Bronchial epithelial cell (primary cell): ENCODE results near the gene JADE2. TPM values are rescaled to one million over a fixed set of nuclear protein-coding genes. Genes with fewer than 3 reads are reported as not detected.

Source experiments
- DNase-seq: peaks from one replicate; pipeline ENCODE4 v3.0.0-alpha.2; 2010; ENCODE audit warnings: low read depth
- FAIRE-seq: peaks from 2 replicates; lab custom pipeline; 2011; peaks lifted over from hg19 to GRCh38; lab: Jason Lieb, UNC
- H3K27me3 ChIP-seq: 2 replicates; pipeline ENCODE4 v1.5.1; 2011; ENCODE audit warnings: low read length; ENCODE audit not compliant: control insufficient read depth, insufficient read depth
- H3K36me3 ChIP-seq: 2 replicates; pipeline ENCODE4 v1.5.1; 2011; ENCODE audit warnings: low read length; ENCODE audit not compliant: control insufficient read depth, insufficient read depth
- H3K4me3 ChIP-seq: 2 replicates; pipeline ENCODE4 v1.5.1; 2011; ENCODE audit warnings: mild to moderate bottlenecking, low read depth, low read length, control low read depth
- total RNA-seq: library from RNA; depleted of rRNA; stranded (reverse); fragments of >200 nt; gene quantifications from 2 replicates; pipeline ENCODE4 v1.2.1, GENCODE V29; 2014
- TF ChIP-seq, protein P1 (sequence below): IDR thresholded peaks from 2 replicates; pipeline ENCODE4 v1.5.1; 2011; ENCODE audit warnings: mild to moderate bottlenecking, moderate library complexity, low read length, control low read depth, inconsistent platforms; ENCODE audit not compliant: insufficient read depth, severe bottlenecking

Gene JADE2
- total RNA-seq, 1 donor from 2014 or later, result 17.1 TPM

GRCh38 chr5:134521841-134522240, 3.6 kb upstream of the JADE2 start:
- DNase-seq, result no peak
- Histone ChIP-seq H3K4me3 (no peak overlapping the region), H3K36me3 (no peaks in the 10 kb centered on the region), H3K27me3 (no peaks in the 10 kb centered on the region)
- FAIRE-seq, result no peak
- TF ChIP-seq, protein P1, sequence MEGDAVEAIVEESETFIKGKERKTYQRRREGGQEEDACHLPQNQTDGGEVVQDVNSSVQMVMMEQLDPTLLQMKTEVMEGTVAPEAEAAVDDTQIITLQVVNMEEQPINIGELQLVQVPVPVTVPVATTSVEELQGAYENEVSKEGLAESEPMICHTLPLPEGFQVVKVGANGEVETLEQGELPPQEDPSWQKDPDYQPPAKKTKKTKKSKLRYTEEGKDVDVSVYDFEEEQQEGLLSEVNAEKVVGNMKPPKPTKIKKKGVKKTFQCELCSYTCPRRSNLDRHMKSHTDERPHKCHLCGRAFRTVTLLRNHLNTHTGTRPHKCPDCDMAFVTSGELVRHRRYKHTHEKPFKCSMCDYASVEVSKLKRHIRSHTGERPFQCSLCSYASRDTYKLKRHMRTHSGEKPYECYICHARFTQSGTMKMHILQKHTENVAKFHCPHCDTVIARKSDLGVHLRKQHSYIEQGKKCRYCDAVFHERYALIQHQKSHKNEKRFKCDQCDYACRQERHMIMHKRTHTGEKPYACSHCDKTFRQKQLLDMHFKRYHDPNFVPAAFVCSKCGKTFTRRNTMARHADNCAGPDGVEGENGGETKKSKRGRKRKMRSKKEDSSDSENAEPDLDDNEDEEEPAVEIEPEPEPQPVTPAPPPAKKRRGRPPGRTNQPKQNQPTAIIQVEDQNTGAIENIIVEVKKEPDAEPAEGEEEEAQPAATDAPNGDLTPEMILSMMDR, result no peak

DNA sequence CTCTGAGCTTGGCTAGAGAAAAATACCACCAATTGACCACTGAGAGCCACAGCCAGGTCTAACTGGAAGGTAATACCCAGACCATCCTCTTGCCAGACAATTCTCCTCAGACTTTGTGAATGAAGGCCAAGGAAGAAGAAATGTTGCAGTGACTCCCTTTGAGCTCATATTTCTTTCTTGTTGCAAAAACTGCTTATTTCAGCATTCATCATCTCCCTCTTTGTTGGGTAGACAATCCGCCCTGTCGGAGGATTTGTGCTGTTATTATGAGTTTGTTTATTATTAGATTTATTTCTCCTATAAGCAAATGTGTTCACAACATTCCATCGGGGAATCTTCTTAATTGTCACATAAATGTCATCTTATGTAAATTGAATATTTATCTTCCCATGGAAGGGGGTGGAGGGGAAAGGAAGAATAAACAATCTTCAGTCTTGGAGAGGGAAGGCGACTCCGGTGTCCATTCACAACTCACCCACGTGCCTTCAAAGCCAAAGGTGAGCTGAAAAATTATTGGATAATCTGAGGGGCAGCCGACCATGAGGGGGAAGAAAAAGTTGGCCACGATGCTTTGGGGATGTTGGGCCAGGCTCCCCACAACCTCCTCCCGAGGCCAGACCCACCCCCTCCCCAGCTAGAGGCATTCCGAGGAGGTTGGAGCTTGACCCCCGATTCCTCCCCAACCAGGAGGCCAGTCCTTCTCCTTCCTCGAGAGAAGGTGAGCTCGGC, 1.8 kb upstream of the JADE2 start:
- FAIRE-seq (no peak), DNase-seq (no peak)
- H3K27me3 ChIP-seq, result no peaks in the 10 kb centered on the region
- TF ChIP-seq, protein P1, result no peak
- H3K36me3 ChIP-seq, result no peaks in the 10 kb centered on the region
- H3K4me3 ChIP-seq, result peak overlapping the region; percentile 82

DNA sequence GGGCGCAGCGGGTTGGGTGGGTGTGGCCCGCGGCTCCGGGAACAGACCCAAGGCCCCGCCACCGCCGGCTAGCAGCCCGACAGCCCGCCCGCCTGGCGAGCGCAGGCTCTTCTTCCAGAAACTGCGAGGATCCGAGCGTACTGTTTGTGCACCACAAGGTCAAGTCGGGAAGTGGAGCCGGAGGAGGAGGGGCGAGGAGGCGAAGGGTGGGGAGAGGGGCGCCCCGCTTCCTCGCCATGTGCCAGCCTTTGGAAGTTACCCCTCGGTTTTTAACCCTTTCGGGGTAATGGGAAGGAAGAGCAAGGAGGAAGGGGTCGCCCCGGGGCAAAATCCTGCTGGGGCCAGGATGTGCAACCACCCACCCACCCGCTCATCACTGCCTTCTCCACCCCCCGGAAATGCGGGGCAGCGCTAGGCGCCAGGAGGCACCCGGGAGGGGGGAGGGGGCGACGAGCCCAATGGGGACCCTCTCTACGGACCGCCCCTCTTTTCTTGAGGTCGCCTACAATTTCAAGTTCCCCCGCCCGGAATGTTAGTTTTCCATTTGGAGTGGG, 1.1 kb upstream of the JADE2 start:
- DNase-seq (peak; percentile 50), FAIRE-seq (no peak)
- TF ChIP-seq, protein P1, result peak; percentile 9

GRCh38 chr5:134525683-134526482, 413 bp downstream of the JADE2 start:
- Histone ChIP-seq H3K27me3 (no peaks in the 10 kb centered on the region), H3K4me3 (peak overlapping the region; percentile 82), H3K36me3 (no peaks in the 10 kb centered on the region)
- FAIRE-seq (no peak), DNase-seq (peak; percentile 52)
- TF ChIP-seq, protein P1, result no peak

More for the DNA sequence above, 1.1 kb upstream of the JADE2 start:
- Histone ChIP-seq H3K36me3 (no peaks in the 10 kb centered on the region), H3K27me3 (no peaks in the 10 kb centered on the region), H3K4me3 (peak overlapping the region; percentile 82)

DNA sequence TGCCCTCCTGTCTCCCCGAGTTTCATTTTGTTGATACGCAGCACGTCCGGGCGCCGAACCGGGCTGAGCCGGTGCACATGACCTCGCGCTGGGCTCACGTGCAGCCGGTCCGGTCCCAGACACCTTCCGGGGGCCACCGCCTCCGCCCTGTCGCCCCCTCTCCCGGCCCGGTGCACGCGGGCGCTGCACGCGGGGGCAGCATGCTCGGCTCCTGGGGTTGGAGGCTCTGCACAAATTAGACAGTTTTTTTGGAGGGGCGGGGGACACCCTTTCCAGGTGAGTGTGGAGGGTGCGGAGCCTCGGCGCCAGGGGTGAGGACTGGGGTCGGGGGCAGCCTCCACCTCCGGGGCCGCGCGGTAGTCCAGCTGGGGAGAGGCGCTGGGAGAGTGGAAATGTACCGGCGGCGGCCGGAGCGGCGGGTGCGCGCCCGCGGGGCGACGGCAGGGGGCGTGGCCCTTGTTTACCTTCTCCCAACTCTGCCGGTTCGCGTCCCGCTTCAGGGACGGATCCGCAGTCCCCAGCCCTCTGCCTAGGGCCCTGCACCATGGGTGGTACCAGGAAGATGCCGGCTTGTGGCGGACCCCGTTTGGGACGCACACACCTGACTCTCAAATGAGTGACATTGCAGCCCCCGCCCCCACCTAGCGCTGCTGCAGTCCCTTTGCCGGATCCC, 1.1 kb downstream of the JADE2 start:
- H3K36me3 ChIP-seq, result no peaks in the 10 kb centered on the region
- H3K27me3 ChIP-seq, result no peaks in the 10 kb centered on the region
- H3K4me3 ChIP-seq, result peak overlapping the region; percentile 82
- FAIRE-seq (no peak), DNase-seq (no peak)
- TF ChIP-seq, protein P1, result peak; percentile 65
